Neural progenitor cell (in vitro differentiated cells): Measurements from ENCODE around the gene CTDSPL2. TPM values are rescaled to one million over a fixed set of nuclear protein-coding genes. Genes with fewer than 3 reads are reported as not detected.
A peak's percentile ranks its signal among the peaks of the same experiment; 100 is the strongest.

Experiments used
- DNase-seq: peaks from one replicate; pipeline ENCODE4 v3.0.0-alpha.2; 2016; ENCODE audit warnings: low spot score
- H2AFZ ChIP-seq: fragments of 200-600 bp; sonication (generic); replicated peaks from 2 replicates; pipeline ENCODE4 v1.6.1; 2016; ENCODE audit warnings: antibody characterized with exemption
- H3F3A ChIP-seq: fragments of 200-600 bp; sonication (generic); 2 replicates; pipeline ENCODE4 v1.6.1; 2016; ENCODE audit warnings: antibody characterized with exemption, low read depth
- H3K27ac ChIP-seq: fragments of 200-600 bp; sonication (generic); 2 replicates; pipeline ENCODE4 v1.5.1; 2016; ENCODE audit warnings: mild to moderate bottlenecking
- H3K27me3 ChIP-seq: fragments of 200-600 bp; sonication (generic); 2 replicates; pipeline ENCODE4 v1.6.1; 2016; ENCODE audit warnings: mild to moderate bottlenecking, moderate library complexity
- H3K36me3 ChIP-seq: fragments of 200-600 bp; sonication (generic); 2 replicates; pipeline ENCODE4 v1.5.1; 2016
- H3K4me1 ChIP-seq: fragments of 200-600 bp; sonication (generic); 2 replicates; pipeline ENCODE4 v1.6.1; 2016; ENCODE audit warnings: mixed run types
- H3K4me2 ChIP-seq: fragments of 200-600 bp; sonication (generic); 2 replicates; pipeline ENCODE4 v1.6.1; 2016
- H3K4me3 ChIP-seq: fragments of 200-600 bp; sonication (generic); 2 replicates; pipeline ENCODE4 v1.5.1; 2016
- H3K79me2 ChIP-seq: fragments of 200-600 bp; sonication (generic); 2 replicates; pipeline ENCODE4 v1.6.1; 2016; ENCODE audit warnings: low read depth
- H3K9ac ChIP-seq: fragments of 200-600 bp; sonication (generic); 2 replicates; pipeline ENCODE4 v1.6.1; 2016
- H3K9me3 ChIP-seq: fragments of 200-600 bp; sonication (generic); 2 replicates; pipeline ENCODE4 v1.5.1; 2016; ENCODE audit warnings: low read depth
- H4K20me1 ChIP-seq: fragments of 200-600 bp; sonication (generic); 2 replicates; pipeline ENCODE4 v1.6.1; 2016; ENCODE audit warnings: low read depth
- H3K27ac Mint-ChIP-seq: 3 replicates; pipeline ENCODE4 v1.8.0; 2021; ENCODE audit warnings: mixed read lengths
- H3K27me3 Mint-ChIP-seq: 2 replicates; pipeline ENCODE4 v1.8.0; 2022; ENCODE audit warnings: low read depth, mild to moderate bottlenecking, inconsistent platforms, moderate library complexity, mixed read lengths; ENCODE audit not compliant: insufficient read depth
- H3K36me3 Mint-ChIP-seq: 3 replicates; pipeline ENCODE4 v1.8.0; 2021; ENCODE audit warnings: mixed read lengths
- H3K4me1 Mint-ChIP-seq: 3 replicates; pipeline ENCODE4 v1.8.0; 2021; ENCODE audit warnings: mixed read lengths
- H3K4me3 Mint-ChIP-seq: 3 replicates; pipeline ENCODE4 v1.8.0; 2021; ENCODE audit warnings: mild to moderate bottlenecking, moderate library complexity, mixed read lengths
- H3K9me3 Mint-ChIP-seq: 3 replicates; pipeline ENCODE4 v1.8.0; 2020; ENCODE audit warnings: mixed read lengths
- CTCF ChIP-seq: fragments of 200-600 bp; sonication (generic); IDR thresholded peaks from 2 replicates; pipeline ENCODE4 v1.5.1; 2017; ENCODE audit warnings: antibody characterized with exemption, mild to moderate bottlenecking
- EZH2 ChIP-seq: fragments of 200-600 bp; sonication (generic); IDR thresholded peaks from 2 replicates; pipeline ENCODE4 v1.6.1; 2017; ENCODE audit warnings: antibody characterized with exemption, mild to moderate bottlenecking, moderate library complexity
- EZH2phosphoT487 ChIP-seq: fragments of 200-600 bp; sonication (generic); IDR thresholded peaks from 2 replicates; pipeline ENCODE4 v1.6.1; 2017; ENCODE audit warnings: antibody characterized with exemption
- total RNA-seq: library from RNA; depleted of rRNA; stranded (reverse); fragments of >200 nt; gene quantifications from 2 replicates; pipeline ENCODE4 v1.2.3, GENCODE V29; 2015; ENCODE audit warnings: low replicate concordance

The CTDSPL2 gene
- total RNA-seq, 1 donor from 2014 or later: 207 TPM

DNA sequence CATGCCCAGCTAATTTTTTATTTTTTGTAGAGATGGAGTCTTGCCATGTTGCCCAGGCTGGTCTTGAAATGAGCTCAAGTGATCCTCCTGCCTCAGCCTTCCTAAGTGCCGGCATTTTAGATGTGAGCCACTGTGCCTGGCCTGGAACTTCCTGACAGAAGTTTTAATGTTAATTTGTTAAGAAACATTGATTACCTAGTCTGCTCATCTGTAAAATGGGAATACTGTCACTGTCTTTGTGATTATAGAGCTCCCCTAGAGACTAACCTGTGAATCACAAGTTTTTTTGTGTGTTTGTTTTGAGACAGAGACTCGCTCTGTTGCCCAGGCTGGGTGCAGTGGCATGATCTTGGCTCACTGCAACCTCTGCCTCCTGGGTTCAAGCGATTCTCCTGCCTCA lies 105.3 kb downstream of the CTDSPL2 start:
- H3K4me3 Mint-ChIP-seq: peak overlapping the region; percentile 16
- Histone ChIP-seq H3K27me3 (no peaks in the 10 kb centered on the region), H3K4me2 (no peak overlapping the region), H3K4me1 (no peaks in the 10 kb centered on the region), H3K9ac (no peak overlapping the region), H3K27ac (no peak overlapping the region), H2AFZ (no peak overlapping the region), H3K79me2 (peaks cover 15% of the 10 kb centered on the region), H3K4me3 (no peak overlapping the region), H3F3A (peaks cover 56% of the 10 kb centered on the region), H3K36me3 (no peaks in the 10 kb centered on the region), H3K9me3 (no peaks in the 10 kb centered on the region), H4K20me1 (peaks cover 4% of the 10 kb centered on the region)
- no peaks in the 10 kb centered on the region for H3K9me3 Mint-ChIP-seq
- peaks cover 5% of the 10 kb centered on the region for H3K36me3 Mint-ChIP-seq
- TF ChIP-seq EZH2: no peak
- no peak for TF ChIP-seq CTCF
- TF ChIP-seq EZH2phosphoT487: no peak
- H3K4me1 Mint-ChIP-seq: peaks cover 12% of the 10 kb centered on the region
- no peak for DNase-seq
- peaks cover 6% of the 10 kb centered on the region for H3K27me3 Mint-ChIP-seq
- no peak overlapping the region for H3K27ac Mint-ChIP-seq

GRCh38 chr15:44535092-44535491 lies 107.7 kb downstream of the CTDSPL2 start:
- Mint-ChIP-seq H3K9me3 (no peaks in the 10 kb centered on the region), H3K36me3 (peaks cover 9% of the 10 kb centered on the region), H3K27ac (peak overlapping the region; percentile 30), H3K27me3 (peaks cover 4% of the 10 kb centered on the region), H3K4me3 (peak overlapping the region; percentile 93), H3K4me1 (peaks cover 22% of the 10 kb centered on the region)
- Histone ChIP-seq H3K9ac (no peak overlapping the region), H2AFZ (no peak overlapping the region), H3K4me1 (peaks cover 6% of the 10 kb centered on the region), H3K36me3 (no peaks in the 10 kb centered on the region), H3K27me3 (no peaks in the 10 kb centered on the region), H3K9me3 (no peaks in the 10 kb centered on the region), H3K27ac (no peak overlapping the region), H3K4me2 (peak overlapping the region; percentile 95), H3K4me3 (no peak overlapping the region), H3F3A (peaks cover 35% of the 10 kb centered on the region), H4K20me1 (peaks cover 6% of the 10 kb centered on the region), H3K79me2 (peaks cover 39% of the 10 kb centered on the region)
- TF ChIP-seq EZH2phosphoT487 (no peak), CTCF (no peak), EZH2 (no peak)
- no peak for DNase-seq

- no peaks in the 10 kb centered on the region for H3K9me3 ChIP-seq
- Mint-ChIP-seq H3K4me3 (peak overlapping the region; percentile 93), H3K9me3 (no peaks in the 10 kb centered on the region), H3K4me1 (peaks cover 22% of the 10 kb centered on the region), H3K36me3 (peaks cover 10% of the 10 kb centered on the region), H3K27ac (peak overlapping the region; percentile 91), H3K27me3 (peaks cover 3% of the 10 kb centered on the region)
- H3K79me2 ChIP-seq: peaks cover 46% of the 10 kb centered on the region
- DNase-seq: peak; percentile 52
- H2AFZ ChIP-seq: peak overlapping the region; percentile 80
- H3K27ac ChIP-seq: peak overlapping the region; percentile 97
- peak overlapping the region; percentile 78 for H3K4me3 ChIP-seq
- H3K4me1 ChIP-seq: peaks cover 6% of the 10 kb centered on the region
- H3K36me3 ChIP-seq: no peaks in the 10 kb centered on the region
- peaks cover 28% of the 10 kb centered on the region for H3F3A ChIP-seq
- peak overlapping the region; percentile 95 for H3K4me2 ChIP-seq
- peak overlapping the region; percentile 61 for H3K9ac ChIP-seq
- peaks cover 10% of the 10 kb centered on the region for H4K20me1 ChIP-seq
- no peaks in the 10 kb centered on the region for H3K27me3 ChIP-seq
- TF ChIP-seq EZH2 (no peak), CTCF (no peak), EZH2phosphoT487 (no peak)
Measured at GRCh38 chr15:44535523-44536301, 108.3 kb downstream of the CTDSPL2 start.
